WTC11 (cell line): Measurements from ENCODE around the gene DRD2. TPM values are rescaled to one million over a fixed set of nuclear protein-coding genes. Genes with fewer than 3 reads are reported as not detected.

ENCODE experiments used
- ATAC-seq: fragments of 200-7000 bp; cut with Tn5 transposase; 2 replicates; pipeline ENCODE4 v1.10.0; 2021; ENCODE audit warnings: mild to moderate bottlenecking, moderate library complexity
- CTCF ChIA-PET: fragments of 300-600 bp; sonication (Branson Sonifier 250); formaldehyde crosslinking; loops from one replicate; lab custom pipeline; 2021; ENCODE audit warnings: antibody characterized with exemption; lab: Charles Lee
- POLR2A ChIA-PET: fragments of 350-600 bp; sonication (Branson Sonifier 250); formaldehyde crosslinking; loops from one replicate; lab custom pipeline; 2021; ENCODE audit warnings: antibody characterized with exemption; lab: Charles Lee
- DNase-seq: peaks from one replicate; pipeline ENCODE4 v3.0.0; 2021; ENCODE audit warnings: low spot score
- H3K27ac Mint-ChIP-seq: 2 replicates; pipeline ENCODE4 v1.8.0; 2021; ENCODE audit warnings: mixed read lengths
- H3K27me3 Mint-ChIP-seq: 2 replicates; pipeline ENCODE4 v1.8.0; 2021; ENCODE audit warnings: low read depth, mild to moderate bottlenecking, moderate library complexity, mixed read lengths
- H3K36me3 Mint-ChIP-seq: 2 replicates; pipeline ENCODE4 v1.8.0; 2021; ENCODE audit warnings: mixed read lengths
- H3K4me1 Mint-ChIP-seq: 2 replicates; pipeline ENCODE4 v1.8.0; 2022; ENCODE audit warnings: mixed read lengths
- H3K4me3 Mint-ChIP-seq: 2 replicates; pipeline ENCODE4 v1.8.0; 2021; ENCODE audit warnings: mild to moderate bottlenecking, moderate library complexity, mixed read lengths
- H3K9me3 Mint-ChIP-seq: 2 replicates; pipeline ENCODE4 v1.8.0; 2021; ENCODE audit warnings: mixed read lengths
- ARID4B ChIP-seq: sonication (generic); formaldehyde crosslinking; IDR thresholded peaks from 2 replicates; pipeline ENCODE4 v1.8.0; 2023; ENCODE audit warnings: missing genetic modification reagents, mild to moderate bottlenecking, borderline replicate concordance
- ATF1 ChIP-seq: sonication (generic); formaldehyde crosslinking; IDR thresholded peaks from 2 replicates; pipeline ENCODE4 v1.8.1; 2023; ENCODE audit warnings: mild to moderate bottlenecking, moderate library complexity, missing genetic modification reagents
- ESRRA ChIP-seq: sonication (generic); formaldehyde crosslinking; IDR thresholded peaks from 2 replicates; pipeline ENCODE4 v1.8.1; 2022; ENCODE audit warnings: mild to moderate bottlenecking, missing genetic modification reagents, borderline replicate concordance
- FOXJ3 ChIP-seq: sonication (generic); formaldehyde crosslinking; IDR thresholded peaks from 2 replicates; pipeline ENCODE4 v1.9.0; 2021; ENCODE audit warnings: missing genetic modification reagents, mild to moderate bottlenecking, borderline replicate concordance
- JUN ChIP-seq: sonication (generic); formaldehyde crosslinking; IDR thresholded peaks from 2 replicates; pipeline ENCODE4 v1.8.0; 2023; ENCODE audit warnings: mild to moderate bottlenecking, missing genetic modification reagents
- KAT7 ChIP-seq: sonication (generic); formaldehyde crosslinking; IDR thresholded peaks from 2 replicates; pipeline ENCODE4 v1.8.1; 2023; ENCODE audit warnings: missing genetic modification reagents, mild to moderate bottlenecking, borderline replicate concordance
- PRRX2 ChIP-seq: fragments of 250-450 bp; sonication (Bioruptor Pico); IDR thresholded peaks from 2 replicates; pipeline ENCODE4 v1.8.0; 2021; ENCODE audit warnings: mild to moderate bottlenecking
- SMAD4 ChIP-seq: sonication (generic); formaldehyde crosslinking; IDR thresholded peaks from 2 replicates; pipeline ENCODE4 v1.8.0; 2022; ENCODE audit warnings: mild to moderate bottlenecking, missing genetic modification reagents
- SP1 ChIP-seq: sonication (generic); formaldehyde crosslinking; conservative IDR thresholded peaks from 2 replicates; pipeline ENCODE4 v1.8.1; 2022; ENCODE audit warnings: missing genetic modification reagents
- TP53 ChIP-seq: sonication (generic); formaldehyde crosslinking; IDR thresholded peaks from 2 replicates; pipeline ENCODE4 v1.8.1; 2023; ENCODE audit warnings: mild to moderate bottlenecking, missing genetic modification reagents
- USF1 ChIP-seq: sonication (generic); formaldehyde crosslinking; IDR thresholded peaks from 2 replicates; pipeline ENCODE4 v1.8.0; 2022; ENCODE audit warnings: mild to moderate bottlenecking, missing genetic modification reagents
- USF2 ChIP-seq: sonication (generic); formaldehyde crosslinking; IDR thresholded peaks from 2 replicates; pipeline ENCODE4 v1.8.1; 2023; ENCODE audit warnings: mild to moderate bottlenecking, missing genetic modification reagents, moderate library complexity
- ZBTB43 ChIP-seq: sonication (generic); formaldehyde crosslinking; IDR thresholded peaks from 2 replicates; pipeline ENCODE4 v1.8.1; 2023; ENCODE audit warnings: mild to moderate bottlenecking, missing genetic modification reagents
- ZNF138 ChIP-seq: sonication (generic); formaldehyde crosslinking; conservative IDR thresholded peaks from 2 replicates; pipeline ENCODE4 v1.8.1; 2022; ENCODE audit warnings: mild to moderate bottlenecking, moderate library complexity, missing genetic modification reagents
- ZNF219 ChIP-seq: sonication (generic); formaldehyde crosslinking; IDR thresholded peaks from 2 replicates; pipeline ENCODE4 v1.8.0; 2023; ENCODE audit warnings: missing genetic modification reagents, mild to moderate bottlenecking, borderline replicate concordance
- ZNF423 ChIP-seq: fragments of 250-450 bp; sonication (Bioruptor Pico); IDR thresholded peaks from 2 replicates; pipeline ENCODE4 v2.1.2; 2022; ENCODE audit warnings: mild to moderate bottlenecking, moderate library complexity
- ZNF425 ChIP-seq: fragments of 250-450 bp; sonication (Bioruptor Pico); conservative IDR thresholded peaks from 2 replicates; pipeline ENCODE4 v1.9.0; 2021; ENCODE audit warnings: mild to moderate bottlenecking
- total RNA-seq: library from RNA; stranded (reverse); gene quantifications from 3 replicates; pipeline ENCODE4 v1.2.3, GENCODE V29; 2021

DRD2 gene
- total RNA-seq, 1 experiment from 2014 or later, result 0.20 TPM

GRCh38 chr11:113370634-113371033 is 104.6 kb downstream of the DRD2 start:
- ChIA-PET CTCF (interaction anchor here (1.8 kb wide), 1 partner anchor 170 kb away, joined by 6 read pairs; no protein-coding TSS in a partner anchor), POLR2A (no interaction called here)
- Mint-ChIP-seq H3K4me1 (peaks cover 20% of the 10 kb centered on the region), H3K4me3 (no peak overlapping the region), H3K36me3 (no peaks in the 10 kb centered on the region), H3K27me3 (no peaks in the 10 kb centered on the region), H3K27ac (no peak overlapping the region), H3K9me3 (peaks cover 3% of the 10 kb centered on the region)
- no peak for DNase-seq
- ATAC-seq, result no peak
- TF ChIP-seq ARID4B (CRISPR knock-in tag), result no peak
- no peak for TF ChIP-seq ESRRA
- no peak for TF ChIP-seq JUN (CRISPR knock-in tag)
- no peak for TF ChIP-seq ZBTB43 (CRISPR knock-in tag)
- no peak for TF ChIP-seq ZNF138 (CRISPR knock-in tag)
- TF ChIP-seq ZNF423 (CRISPR knock-in tag), result no peak
- no peak for TF ChIP-seq USF2 (CRISPR knock-in tag)
- no peak for TF ChIP-seq ZNF425 (CRISPR knock-in tag)
- TF ChIP-seq TP53 (CRISPR knock-in tag), result no peak
- no peak for TF ChIP-seq PRRX2 (CRISPR knock-in tag)
- no peak for TF ChIP-seq KAT7
- TF ChIP-seq SMAD4 (CRISPR knock-in tag), result no peak
- no peak for TF ChIP-seq ATF1 (CRISPR knock-in tag)
- no peak for TF ChIP-seq USF1 (CRISPR knock-in tag)
- TF ChIP-seq SP1 (CRISPR knock-in tag), result no peak

- POLR2A ChIA-PET, result interaction anchor here (0.7 kb wide), 1 partner anchor 439 kb away, joined by 3 read pairs; no protein-coding TSS in a partner anchor
- H3K9me3 Mint-ChIP-seq, result no peaks in the 10 kb centered on the region
- CTCF ChIA-PET, result interaction anchor here (1.8 kb wide), 1 partner anchor 171 kb away, joined by 6 read pairs; no protein-coding TSS in a partner anchor
- no peak for DNase-seq
- no peaks in the 10 kb centered on the region for H3K36me3 Mint-ChIP-seq
- ATAC-seq, result no peak
- H3K4me1 Mint-ChIP-seq, result peaks cover 20% of the 10 kb centered on the region
- H3K27me3 Mint-ChIP-seq, result no peaks in the 10 kb centered on the region
- H3K27ac Mint-ChIP-seq, result no peak overlapping the region
- H3K4me3 Mint-ChIP-seq, result no peak overlapping the region
- TF ChIP-seq ARID4B (CRISPR knock-in tag) (no peak), ZNF219 (CRISPR knock-in tag) (no peak), SMAD4 (CRISPR knock-in tag) (no peak), ZNF425 (CRISPR knock-in tag) (no peak), FOXJ3 (CRISPR knock-in tag) (no peak)
Measured at GRCh38 chr11:113369411-113369810, 105.8 kb downstream of the DRD2 start.
